ENCODE measurements around the gene ASTL.
"Not testable (repeated sequence)": the region's sequence is repeated elsewhere in the genome, so short reads cannot be mapped to it uniquely, and the experiment has no call there.

ASTL gene

GRCh38 chr2:96167407-96168013 is 29.2 kb upstream of the ASTL start:
- peak overlapping the region; percentile 37 for H3K27ac ChIP-seq
- TF ChIP-seq, protein P1, sequence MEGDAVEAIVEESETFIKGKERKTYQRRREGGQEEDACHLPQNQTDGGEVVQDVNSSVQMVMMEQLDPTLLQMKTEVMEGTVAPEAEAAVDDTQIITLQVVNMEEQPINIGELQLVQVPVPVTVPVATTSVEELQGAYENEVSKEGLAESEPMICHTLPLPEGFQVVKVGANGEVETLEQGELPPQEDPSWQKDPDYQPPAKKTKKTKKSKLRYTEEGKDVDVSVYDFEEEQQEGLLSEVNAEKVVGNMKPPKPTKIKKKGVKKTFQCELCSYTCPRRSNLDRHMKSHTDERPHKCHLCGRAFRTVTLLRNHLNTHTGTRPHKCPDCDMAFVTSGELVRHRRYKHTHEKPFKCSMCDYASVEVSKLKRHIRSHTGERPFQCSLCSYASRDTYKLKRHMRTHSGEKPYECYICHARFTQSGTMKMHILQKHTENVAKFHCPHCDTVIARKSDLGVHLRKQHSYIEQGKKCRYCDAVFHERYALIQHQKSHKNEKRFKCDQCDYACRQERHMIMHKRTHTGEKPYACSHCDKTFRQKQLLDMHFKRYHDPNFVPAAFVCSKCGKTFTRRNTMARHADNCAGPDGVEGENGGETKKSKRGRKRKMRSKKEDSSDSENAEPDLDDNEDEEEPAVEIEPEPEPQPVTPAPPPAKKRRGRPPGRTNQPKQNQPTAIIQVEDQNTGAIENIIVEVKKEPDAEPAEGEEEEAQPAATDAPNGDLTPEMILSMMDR (conservative IDR thresholded peaks at IDR 0.05): no peak

GRCh38 chr2:96164459-96165184 is 26.3 kb upstream of the ASTL start:
- no peak overlapping the region for H3K27ac ChIP-seq
- TF ChIP-seq, protein P1 (conservative IDR thresholded peaks at IDR 0.05): no peak
- no peak for TF ChIP-seq ZFX (IDR thresholded peaks at IDR 0.05)

DNA sequence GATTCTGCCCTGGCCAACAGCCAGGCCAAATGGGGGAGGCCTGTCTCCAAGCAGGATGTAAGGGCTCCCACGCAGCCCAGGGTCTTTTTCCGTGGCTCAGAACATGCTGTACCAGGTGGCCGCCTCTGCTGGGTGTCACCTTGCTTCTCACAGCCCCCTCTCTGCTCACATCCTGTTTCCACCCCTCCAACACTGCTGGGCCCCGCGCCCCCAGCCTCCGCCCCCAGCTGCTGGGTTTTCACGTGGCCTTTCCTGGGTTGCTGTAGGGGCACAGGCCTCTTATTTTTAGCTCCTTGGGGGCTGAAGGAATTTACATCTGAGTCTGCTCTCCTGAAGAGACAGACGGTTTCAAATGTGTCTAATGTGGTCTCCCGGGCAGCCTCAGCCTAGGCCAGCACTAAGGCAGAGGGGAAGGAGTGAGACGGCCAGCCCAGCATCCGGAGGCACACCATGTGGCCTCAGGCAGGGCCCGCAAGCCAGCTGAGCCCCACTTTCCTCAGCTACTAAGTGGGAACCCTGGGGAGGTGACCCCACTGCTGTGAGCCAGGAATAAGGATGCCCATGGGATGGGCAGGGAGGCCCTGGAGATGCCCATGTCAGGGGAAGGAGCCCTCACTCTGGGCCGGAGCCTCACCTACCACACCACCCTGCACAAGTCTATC is 25.6 kb upstream of the ASTL start:
- peak overlapping the region; percentile 15; the same call in 1 of the 2 replicates for H3K27ac ChIP-seq
- TF ChIP-seq ZFX (IDR thresholded peaks at IDR 0.05): no peak
- TF ChIP-seq, protein P1 (conservative IDR thresholded peaks at IDR 0.05): no peak

DNA sequence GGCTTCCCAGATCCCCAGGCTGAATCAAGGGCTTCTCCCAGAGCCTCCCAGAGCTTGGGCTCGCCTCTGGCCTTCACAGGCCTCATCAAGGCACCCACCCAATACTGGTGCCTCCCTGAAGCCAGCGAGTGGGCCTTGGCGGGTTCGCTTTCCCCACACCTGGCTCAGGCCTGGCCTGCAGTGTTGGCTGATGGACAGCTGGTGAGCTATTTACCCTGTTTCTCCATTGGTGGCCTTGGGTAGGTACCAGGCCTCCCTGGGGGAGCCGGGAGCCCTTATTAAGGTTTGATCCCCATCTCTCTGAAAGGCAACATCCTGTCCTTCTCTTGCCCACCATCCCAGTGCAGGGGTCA is 25.1 kb upstream of the ASTL start:
- peak overlapping the region; percentile 15; the same call in 1 of the 2 replicates for H3K27ac ChIP-seq
- no peak for TF ChIP-seq ZFX (IDR thresholded peaks at IDR 0.05)
- TF ChIP-seq, protein P1 (conservative IDR thresholded peaks at IDR 0.05): no peak

DNA sequence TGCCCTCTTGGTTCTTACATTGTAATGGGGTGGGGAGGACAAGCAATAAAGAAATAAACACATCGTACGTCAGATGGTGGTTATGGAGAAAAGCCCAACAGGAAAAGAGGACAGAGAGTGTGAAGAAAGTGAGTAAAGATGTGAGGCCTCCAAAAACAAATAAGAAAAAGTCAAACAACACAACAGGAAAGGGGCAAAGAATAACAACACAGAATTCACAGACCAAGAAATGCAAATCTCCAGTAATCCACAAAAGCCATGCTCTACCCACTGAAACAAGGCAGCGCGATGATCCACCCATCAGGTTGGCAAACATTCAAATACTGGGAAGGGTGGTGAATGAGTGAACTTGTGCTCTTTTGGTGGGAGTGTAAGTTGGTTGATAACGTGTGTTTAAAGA is 23.6 kb upstream of the ASTL start:
- TF ChIP-seq, protein P1 (conservative IDR thresholded peaks at IDR 0.05): no peak
- no peak for TF ChIP-seq ZFX (IDR thresholded peaks at IDR 0.05)

GRCh38 chr2:96160366-96160765 is 22.1 kb upstream of the ASTL start:
- not testable (repeated sequence) for H3K27ac ChIP-seq

More for the DNA sequence above, 23.6 kb upstream of the ASTL start:
- peak overlapping the region; percentile 55 for H3K27ac ChIP-seq

DNA sequence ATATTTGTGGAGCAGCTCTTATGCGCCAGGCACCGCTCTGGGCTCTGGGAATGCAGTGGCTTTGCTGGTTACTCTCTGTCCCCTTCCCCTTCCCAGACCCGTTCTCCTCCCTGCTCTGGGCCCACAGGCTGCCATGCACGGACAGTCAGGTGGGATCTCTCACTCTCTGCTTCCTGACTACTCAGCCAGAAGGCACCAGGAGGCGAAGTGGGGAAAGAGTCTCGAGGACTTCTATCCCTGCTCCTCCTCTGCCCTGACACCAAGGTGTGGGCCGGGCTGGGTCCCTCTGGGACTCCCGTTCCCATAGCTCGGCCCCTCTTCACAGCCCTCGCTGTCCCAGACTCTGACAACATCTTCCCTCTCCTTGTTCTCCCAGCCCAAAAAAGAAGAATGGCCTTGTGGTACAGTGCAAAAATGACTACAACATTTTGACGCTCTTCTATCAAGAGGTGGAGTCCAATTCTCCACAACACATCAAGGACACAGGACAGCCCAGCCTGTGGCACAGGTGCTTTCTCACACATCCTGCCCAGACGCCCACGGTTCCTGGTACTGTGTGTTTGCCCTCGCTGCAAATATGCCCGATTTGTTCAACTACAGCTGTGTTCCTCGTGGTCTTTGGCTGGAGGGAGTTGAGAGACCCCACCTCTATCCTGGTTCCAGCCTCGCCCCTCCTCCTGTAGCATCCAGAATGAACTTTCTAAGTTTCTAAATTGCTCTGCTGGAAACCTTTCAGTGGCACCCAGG is 21.0 kb upstream of the ASTL start:
- TF ChIP-seq ZFX (IDR thresholded peaks at IDR 0.05): no peak
- TF ChIP-seq, protein P1 (conservative IDR thresholded peaks at IDR 0.05): no peak
- H3K27ac ChIP-seq: peak overlapping the region; percentile 17; the same call in 1 of the 2 replicates
